Kidney (tissue), 14 donors: ENCODE data around the gene RNF44. TPM values are rescaled to one million over a fixed set of nuclear protein-coding genes. Genes with fewer than 3 reads are reported as not detected.

Experiments
- DNase-seq, 5 donors: peaks; one replicate each; pipeline ENCODE4 v3.0.0-alpha.2; 2013 to 2020
- FAIRE-seq: peaks from 2 replicates; lab custom pipeline; 2012; peaks lifted over from hg19 to GRCh38; lab: Jason Lieb, UNC
- H3K27ac ChIP-seq, 2 donors: one replicate each; pipeline ENCODE4 v1.7.0; 2013; ENCODE audit warnings: low read depth in 2 of 2, low read length in 2 of 2, inconsistent platforms in 1 of 2
- H3K27me3 ChIP-seq: one replicate; pipeline ENCODE4 v1.7.1; 2013; ENCODE audit warnings: low read length, inconsistent platforms; ENCODE audit not compliant: control insufficient read depth, insufficient read depth
- H3K36me3 ChIP-seq, 3 donors: one replicate each; pipeline versions ENCODE4 v1.7.0 to v1.7.1; 2013; ENCODE audit warnings: low read length in 3 of 3, control low read depth in 1 of 3, inconsistent platforms in 1 of 3; ENCODE audit not compliant: insufficient read depth in 3 of 3, control insufficient read depth in 2 of 3
- H3K4me1 ChIP-seq, 3 donors: one replicate each; pipeline versions ENCODE4 v1.7.0 to v1.7.1; 2013; ENCODE audit warnings: low read length in 3 of 3, inconsistent platforms in 1 of 3, low read depth in 1 of 3; ENCODE audit not compliant: control insufficient read depth in 2 of 3, insufficient read depth in 2 of 3
- H3K4me3 ChIP-seq, 3 donors: one replicate each; pipeline versions ENCODE4 v1.7.0 to v1.8.1; 2013; ENCODE audit warnings: low read length in 3 of 3, control low read depth in 1 of 3, inconsistent platforms in 1 of 3
- H3K9ac ChIP-seq, 3 donors: one replicate each; pipeline versions ENCODE4 v1.7.0 to v1.7.1; 2013; ENCODE audit warnings: low read length in 3 of 3, control low read depth in 1 of 3, inconsistent platforms in 1 of 3
- H3K9me3 ChIP-seq, 3 donors: one replicate each; pipeline versions ENCODE4 v1.7.0 to v1.7.1; 2013; ENCODE audit warnings: low read length in 3 of 3, control low read depth in 1 of 3, inconsistent platforms in 1 of 3; ENCODE audit not compliant: control insufficient read depth in 2 of 3, insufficient read depth in 1 of 3
- intact Hi-C: fragments of 100-400 bp; cut with DNase I; formaldehyde crosslinking; loops from one replicate; pipeline ENCODE4 v1.11.1; 2022
- polyA plus RNA-seq: library from polyadenylated mRNA; stranded (reverse); fragments of 350-450 nt; fragmentation: Illumina TruSeq; extraction: RNeasy Lipid Tissue Mini Kit (QIAGEN cat#74804); gene quantifications from one replicate; pipeline ENCODE4 v1.2.3, GENCODE V29; 2014; ENCODE audit warnings: low read depth, low replicate concordance; ENCODE audit not compliant: insufficient read depth
- total RNA-seq: library from RNA; stranded (reverse); fragmentation: NEBNext Ultra II Directional; extraction: Animal tissue kit (Norgen Biotek cat#: 25700); gene quantifications from one replicate; pipeline ENCODE4 v1.2.1, GENCODE V29; 2021
- TF ChIP-seq, protein P1 (sequence below): IDR thresholded peaks from 3 replicates; pipeline ENCODE4 v1.5.1; 2012; ENCODE audit warnings: mild to moderate bottlenecking, moderate library complexity, borderline replicate concordance; ENCODE audit not compliant: insufficient read depth; ENCODE audit errors: extremely low read depth
- donor health status: control.
- donor health status: control.
- donor health status: control.
- donor health status: control.
- donor health status: control.
- donor health status: DM: yes; HTN: yes; CAD: no.
- donor health status: Normal renal cell carcinoma (clear cell type).

The RNF44 gene
- total and polyA plus RNA-seq, 2 donors from 2014 or later: 12.5 to 61.8 TPM

DNA sequence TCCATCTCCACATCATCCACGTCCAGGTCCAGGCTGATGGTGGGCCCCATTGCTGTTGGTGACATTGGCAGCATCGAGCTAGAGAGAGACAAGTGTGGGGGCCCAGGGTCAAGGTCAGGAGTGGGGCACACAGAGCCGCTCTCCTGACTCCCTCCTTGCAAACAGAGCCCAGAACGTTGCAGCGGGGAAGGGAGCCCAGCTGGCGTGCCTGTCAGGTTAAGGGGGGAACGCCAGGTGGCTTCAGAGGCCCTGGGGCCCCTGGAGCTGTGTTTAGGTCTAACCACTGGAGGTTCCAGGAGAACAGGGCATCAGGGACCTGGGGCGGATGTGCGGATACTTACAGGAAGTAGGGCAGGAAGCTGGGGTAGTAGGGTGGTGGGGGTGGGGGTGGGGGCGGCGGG lies 7.5 kb downstream of the RNF44 start:
- H3K36me3 ChIP-seq: peaks cover 0 to 27% (median 15%) of the 10 kb centered on the region in 3 donors
- H3K4me3 ChIP-seq: no peak overlapping the region
- no peak for FAIRE-seq
- H3K4me1 ChIP-seq: peaks cover 2 to 20% (median 8%) of the 10 kb centered on the region in 3 donors
- H3K27me3 ChIP-seq: no peaks in the 10 kb centered on the region
- intact Hi-C loops: no loop called here
- no peak overlapping the region for H3K9ac ChIP-seq
- H3K27ac ChIP-seq: no peak overlapping the region
- DNase-seq: peak in 1 of 5 donors; percentile 77
- TF ChIP-seq, protein P1, sequence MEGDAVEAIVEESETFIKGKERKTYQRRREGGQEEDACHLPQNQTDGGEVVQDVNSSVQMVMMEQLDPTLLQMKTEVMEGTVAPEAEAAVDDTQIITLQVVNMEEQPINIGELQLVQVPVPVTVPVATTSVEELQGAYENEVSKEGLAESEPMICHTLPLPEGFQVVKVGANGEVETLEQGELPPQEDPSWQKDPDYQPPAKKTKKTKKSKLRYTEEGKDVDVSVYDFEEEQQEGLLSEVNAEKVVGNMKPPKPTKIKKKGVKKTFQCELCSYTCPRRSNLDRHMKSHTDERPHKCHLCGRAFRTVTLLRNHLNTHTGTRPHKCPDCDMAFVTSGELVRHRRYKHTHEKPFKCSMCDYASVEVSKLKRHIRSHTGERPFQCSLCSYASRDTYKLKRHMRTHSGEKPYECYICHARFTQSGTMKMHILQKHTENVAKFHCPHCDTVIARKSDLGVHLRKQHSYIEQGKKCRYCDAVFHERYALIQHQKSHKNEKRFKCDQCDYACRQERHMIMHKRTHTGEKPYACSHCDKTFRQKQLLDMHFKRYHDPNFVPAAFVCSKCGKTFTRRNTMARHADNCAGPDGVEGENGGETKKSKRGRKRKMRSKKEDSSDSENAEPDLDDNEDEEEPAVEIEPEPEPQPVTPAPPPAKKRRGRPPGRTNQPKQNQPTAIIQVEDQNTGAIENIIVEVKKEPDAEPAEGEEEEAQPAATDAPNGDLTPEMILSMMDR: no peak
- H3K9me3 ChIP-seq: no peaks in the 10 kb centered on the region

- H3K4me3 ChIP-seq: no peak overlapping the region
- DNase-seq (peak in 3 of 5 donors; percentile 29 to 59 (median 46)), FAIRE-seq (no peak)
- no peaks in the 10 kb centered on the region for H3K9me3 ChIP-seq
- peaks cover 0 to 27% (median 15%) of the 10 kb centered on the region in 3 donors for H3K36me3 ChIP-seq
- intact Hi-C loops: no loop called here
- H3K27ac ChIP-seq: no peak overlapping the region
- H3K27me3 ChIP-seq: no peaks in the 10 kb centered on the region
- TF ChIP-seq, protein P1: no peak
- no peak overlapping the region for H3K9ac ChIP-seq
- H3K4me1 ChIP-seq: peaks cover 2 to 15% (median 3%) of the 10 kb centered on the region in 3 donors
Measured at GRCh38 chr5:176529116-176529740, 8.0 kb downstream of the RNF44 start.

DNA sequence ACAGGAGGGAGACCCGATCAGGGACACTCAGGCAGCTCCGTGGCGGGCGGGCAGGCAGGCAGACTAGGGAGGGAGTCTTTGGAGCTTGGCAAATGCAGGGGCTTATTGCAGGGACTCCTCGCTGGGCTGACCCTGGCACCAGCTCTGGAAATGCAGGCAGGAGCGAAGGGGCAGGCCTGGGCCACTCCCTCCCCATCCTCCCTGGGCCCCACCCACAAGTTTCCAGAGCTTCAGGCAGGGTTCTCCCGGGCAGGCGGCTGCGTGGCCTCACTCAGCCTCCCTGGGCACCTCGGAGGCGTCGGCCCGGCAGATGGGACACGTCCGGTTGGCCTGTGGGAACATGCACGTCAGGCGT lies 8.5 kb downstream of the RNF44 start:
- peaks cover 0 to 27% (median 15%) of the 10 kb centered on the region in 3 donors for H3K36me3 ChIP-seq
- no peak overlapping the region for H3K4me3 ChIP-seq
- no peaks in the 10 kb centered on the region for H3K9me3 ChIP-seq
- peaks cover 0 to 10% (median 2%) of the 10 kb centered on the region in 3 donors for H3K4me1 ChIP-seq
- no peak overlapping the region for H3K27ac ChIP-seq
- DNase-seq: peak in 1 of 5 donors; percentile 75
- intact Hi-C loops: no loop called here
- TF ChIP-seq, protein P1: no peak
- no peak for FAIRE-seq
- no peaks in the 10 kb centered on the region for H3K27me3 ChIP-seq
- no peak overlapping the region for H3K9ac ChIP-seq
